ENCODE data around the gene ADTRP.

The ADTRP gene

GRCh38 chr6:11769811-11770545, 8.6 kb downstream of the ADTRP start:
- DNase-seq = no peak
- no peaks in the 10 kb centered on the region for H3K4me1 ChIP-seq (ENCODE audit: control insufficient read depth, insufficient read depth, low read length, poor library complexity, severe bottlenecking)
- H3K4me3 ChIP-seq (ENCODE audit: insufficient read depth, low read depth, low read length, poor library complexity, severe bottlenecking) = no peak overlapping the region
- H3K27ac ChIP-seq (ENCODE audit: insufficient read depth, low read length, poor library complexity, severe bottlenecking) = no peak overlapping the region
- no peaks in the 10 kb centered on the region for H3K9me3 ChIP-seq (ENCODE audit: control insufficient read depth, low read length)
- H3K27me3 ChIP-seq (replicated peaks; ENCODE audit: control insufficient read depth, insufficient read depth, low read length, poor library complexity, severe bottlenecking) = no peaks in the 10 kb centered on the region
- H3K36me3 ChIP-seq (ENCODE audit: control insufficient read depth, insufficient read depth, low read length) = no peaks in the 10 kb centered on the region

GRCh38 chr6:11769244-11769643, 9.4 kb downstream of the ADTRP start:
- no peak for DNase-seq
- Histone ChIP-seq H3K4me1 (ENCODE audit: control insufficient read depth, insufficient read depth, low read length, poor library complexity, severe bottlenecking) (no peaks in the 10 kb centered on the region), H3K27me3 (replicated peaks; ENCODE audit: control insufficient read depth, insufficient read depth, low read length, poor library complexity, severe bottlenecking) (no peaks in the 10 kb centered on the region), H3K4me3 (ENCODE audit: insufficient read depth, low read depth, low read length, poor library complexity, severe bottlenecking) (no peak overlapping the region), H3K36me3 (ENCODE audit: control insufficient read depth, insufficient read depth, low read length) (no peaks in the 10 kb centered on the region), H3K9me3 (ENCODE audit: control insufficient read depth, low read length) (no peaks in the 10 kb centered on the region), H3K27ac (ENCODE audit: insufficient read depth, low read length, poor library complexity, severe bottlenecking) (no peak overlapping the region)

DNA sequence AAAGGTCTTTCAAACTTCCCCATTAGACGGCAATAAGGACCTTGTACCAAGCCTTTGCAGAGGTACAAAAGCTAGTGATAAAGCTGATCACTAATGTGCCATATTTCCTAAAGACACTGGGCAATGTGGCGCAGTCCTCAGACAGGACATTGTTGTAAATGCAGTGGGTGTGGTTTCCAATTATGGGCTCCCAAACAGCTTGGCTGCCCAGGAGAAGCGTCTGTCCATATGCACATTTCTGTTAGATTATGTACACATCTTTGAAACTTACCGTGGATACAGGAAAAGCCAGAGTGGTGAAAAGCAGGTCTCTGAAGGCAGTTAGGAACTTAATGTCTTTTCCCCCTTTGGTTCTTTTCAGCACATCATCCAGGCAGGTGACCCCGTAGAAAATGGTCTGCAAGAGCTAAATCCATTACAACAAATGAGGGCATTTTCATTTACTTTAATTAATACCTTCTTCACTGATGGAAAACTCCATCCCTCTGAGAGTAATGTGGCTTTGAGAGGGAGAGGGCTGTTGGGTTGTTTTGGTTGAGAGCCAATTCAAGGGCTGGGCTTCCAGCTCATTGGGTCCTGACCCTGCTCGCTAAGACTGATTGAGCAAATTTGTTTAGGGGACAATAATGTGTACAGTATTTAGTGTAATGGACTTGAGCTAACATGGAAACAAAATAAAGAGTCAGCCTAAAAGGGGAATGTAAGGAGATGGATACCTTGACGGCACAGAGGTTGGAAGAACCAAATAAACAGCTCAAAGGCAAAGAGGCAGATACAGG, 10.4 kb downstream of the ADTRP start:
- no peaks in the 10 kb centered on the region for H3K4me1 ChIP-seq (ENCODE audit: control insufficient read depth, insufficient read depth, low read length, poor library complexity, severe bottlenecking)

GRCh38 chr6:11767458-11767857, 11.1 kb downstream of the ADTRP start:
- no peaks in the 10 kb centered on the region for H3K9me3 ChIP-seq (ENCODE audit: control insufficient read depth, low read length)
- H3K4me1 ChIP-seq (ENCODE audit: control insufficient read depth, insufficient read depth, low read length, poor library complexity, severe bottlenecking) = no peaks in the 10 kb centered on the region
- no peak overlapping the region for H3K4me3 ChIP-seq (ENCODE audit: insufficient read depth, low read depth, low read length, poor library complexity, severe bottlenecking)
- H3K27me3 ChIP-seq (replicated peaks; ENCODE audit: control insufficient read depth, insufficient read depth, low read length, poor library complexity, severe bottlenecking) = no peaks in the 10 kb centered on the region
- no peak for DNase-seq
- H3K36me3 ChIP-seq (ENCODE audit: control insufficient read depth, insufficient read depth, low read length) = no peaks in the 10 kb centered on the region
- H3K27ac ChIP-seq (ENCODE audit: insufficient read depth, low read length, poor library complexity, severe bottlenecking) = no peak overlapping the region

More for the DNA sequence above, 10.4 kb downstream of the ADTRP start:
- H3K27me3 ChIP-seq (replicated peaks; ENCODE audit: control insufficient read depth, insufficient read depth, low read length, poor library complexity, severe bottlenecking) = no peaks in the 10 kb centered on the region
- no peak overlapping the region for H3K4me3 ChIP-seq (ENCODE audit: insufficient read depth, low read depth, low read length, poor library complexity, severe bottlenecking)
- no peak overlapping the region for H3K27ac ChIP-seq (ENCODE audit: insufficient read depth, low read length, poor library complexity, severe bottlenecking)
- no peaks in the 10 kb centered on the region for H3K9me3 ChIP-seq (ENCODE audit: control insufficient read depth, low read length)
- no peak for DNase-seq
- H3K36me3 ChIP-seq (ENCODE audit: control insufficient read depth, insufficient read depth, low read length) = no peaks in the 10 kb centered on the region

DNA sequence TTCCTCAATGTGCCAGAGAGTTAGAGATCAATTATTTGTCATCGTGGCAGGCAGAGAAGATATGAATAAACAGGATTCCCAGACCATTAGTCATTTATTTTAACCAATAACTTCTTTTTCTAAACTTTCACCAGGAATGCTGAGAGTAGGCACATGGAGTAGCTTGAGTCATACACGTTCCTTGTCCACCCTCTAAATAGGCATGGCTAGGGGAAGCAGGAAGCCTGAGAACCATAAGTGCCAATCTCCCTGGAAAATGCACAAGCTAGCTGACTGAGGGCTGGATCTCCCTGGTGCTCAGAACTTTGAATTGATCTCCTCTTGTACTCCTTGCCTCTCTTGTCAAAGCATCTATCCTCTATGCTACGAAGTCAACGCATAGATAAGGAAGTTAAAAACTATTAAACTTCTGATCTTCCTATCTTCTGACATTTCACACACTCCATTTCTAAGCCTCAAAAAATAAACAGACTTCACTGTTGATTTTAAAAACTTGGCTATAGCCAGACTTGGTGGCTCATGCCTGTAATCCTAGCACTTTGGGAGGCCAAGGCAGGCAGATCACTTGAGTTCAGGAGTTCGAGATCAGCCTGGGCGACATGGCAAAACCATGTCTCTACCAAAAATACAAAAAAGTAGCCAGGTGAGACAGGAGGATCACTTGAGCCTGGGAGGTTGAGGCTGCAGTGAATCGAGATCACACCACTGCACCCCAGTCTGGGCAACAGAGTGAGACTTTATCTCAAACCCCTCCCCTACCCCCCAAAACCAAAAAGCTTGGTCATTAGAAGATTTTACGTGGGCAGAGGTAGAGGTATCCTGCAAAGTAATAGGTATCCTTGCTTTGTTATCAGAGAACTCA, 11.8 kb downstream of the ADTRP start:
- H3K4me1 ChIP-seq (ENCODE audit: control insufficient read depth, insufficient read depth, low read length, poor library complexity, severe bottlenecking) = no peaks in the 10 kb centered on the region
- H3K4me3 ChIP-seq (ENCODE audit: insufficient read depth, low read depth, low read length, poor library complexity, severe bottlenecking) = no peak overlapping the region
- no peaks in the 10 kb centered on the region for H3K36me3 ChIP-seq (ENCODE audit: control insufficient read depth, insufficient read depth, low read length)
- H3K27me3 ChIP-seq (replicated peaks; ENCODE audit: control insufficient read depth, insufficient read depth, low read length, poor library complexity, severe bottlenecking) = no peaks in the 10 kb centered on the region
- H3K27ac ChIP-seq (ENCODE audit: insufficient read depth, low read length, poor library complexity, severe bottlenecking) = no peak overlapping the region
- H3K9me3 ChIP-seq (ENCODE audit: control insufficient read depth, low read length) = no peaks in the 10 kb centered on the region
- DNase-seq = no peak

GRCh38 chr6:11766043-11766442, 12.6 kb downstream of the ADTRP start:
- H3K36me3 ChIP-seq (ENCODE audit: control insufficient read depth, insufficient read depth, low read length) = no peaks in the 10 kb centered on the region
- DNase-seq = no peak
- no peaks in the 10 kb centered on the region for H3K27me3 ChIP-seq (replicated peaks; ENCODE audit: control insufficient read depth, insufficient read depth, low read length, poor library complexity, severe bottlenecking)
- no peaks in the 10 kb centered on the region for H3K4me1 ChIP-seq (ENCODE audit: control insufficient read depth, insufficient read depth, low read length, poor library complexity, severe bottlenecking)
- H3K27ac ChIP-seq (ENCODE audit: insufficient read depth, low read length, poor library complexity, severe bottlenecking) = no peak overlapping the region
- no peaks in the 10 kb centered on the region for H3K9me3 ChIP-seq (ENCODE audit: control insufficient read depth, low read length)
- no peak overlapping the region for H3K4me3 ChIP-seq (ENCODE audit: insufficient read depth, low read depth, low read length, poor library complexity, severe bottlenecking)

- Histone ChIP-seq H3K27ac (ENCODE audit: insufficient read depth, low read length, poor library complexity, severe bottlenecking) (no peak overlapping the region), H3K9me3 (ENCODE audit: control insufficient read depth, low read length) (no peaks in the 10 kb centered on the region), H3K4me1 (ENCODE audit: control insufficient read depth, insufficient read depth, low read length, poor library complexity, severe bottlenecking) (no peaks in the 10 kb centered on the region), H3K4me3 (ENCODE audit: insufficient read depth, low read depth, low read length, poor library complexity, severe bottlenecking) (no peak overlapping the region), H3K27me3 (replicated peaks; ENCODE audit: control insufficient read depth, insufficient read depth, low read length, poor library complexity, severe bottlenecking) (no peaks in the 10 kb centered on the region), H3K36me3 (ENCODE audit: control insufficient read depth, insufficient read depth, low read length) (no peaks in the 10 kb centered on the region)
- DNase-seq = no peak
Observed at GRCh38 chr6:11764250-11764604, 14.4 kb downstream of the ADTRP start.

DNA sequence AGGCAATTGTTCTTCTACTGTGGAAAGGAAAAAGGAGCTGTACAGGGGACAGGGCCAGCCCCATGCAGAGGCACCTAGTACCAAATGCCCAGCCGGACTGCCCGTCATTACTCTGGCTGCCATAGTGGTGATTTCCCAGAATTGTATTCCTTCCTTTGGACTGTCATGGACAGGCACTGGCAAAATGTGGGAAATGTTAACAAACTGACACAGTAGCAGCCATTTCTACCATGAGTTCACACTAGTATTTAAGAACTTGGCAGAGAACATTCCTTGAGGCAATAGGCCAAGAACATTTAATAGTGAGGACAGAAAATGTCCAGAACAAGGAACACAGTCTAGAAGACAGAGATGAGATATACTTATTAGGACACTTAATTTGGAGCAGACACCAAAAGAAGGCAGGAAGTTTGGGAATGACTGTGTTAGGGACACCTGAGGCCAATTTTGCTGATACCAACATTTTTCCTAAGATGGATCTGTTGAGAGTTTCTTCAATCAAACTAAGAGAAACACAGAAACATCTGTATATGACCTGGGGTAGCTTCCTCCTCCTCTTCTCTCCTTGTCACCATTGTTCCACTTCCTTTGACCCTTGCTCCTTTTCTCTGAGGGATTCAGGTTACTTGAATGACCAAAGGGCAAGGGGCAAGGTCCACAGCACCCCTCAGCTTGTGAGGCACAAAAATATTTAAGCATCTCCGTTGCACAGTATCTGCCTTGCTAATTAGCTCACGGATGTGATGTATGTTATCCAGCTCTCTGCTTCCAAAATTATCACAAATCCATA, 14.9 kb downstream of the ADTRP start:
- no peaks in the 10 kb centered on the region for H3K27me3 ChIP-seq (replicated peaks; ENCODE audit: control insufficient read depth, insufficient read depth, low read length, poor library complexity, severe bottlenecking)
- H3K4me1 ChIP-seq (ENCODE audit: control insufficient read depth, insufficient read depth, low read length, poor library complexity, severe bottlenecking) = no peaks in the 10 kb centered on the region
- no peaks in the 10 kb centered on the region for H3K36me3 ChIP-seq (ENCODE audit: control insufficient read depth, insufficient read depth, low read length)
- H3K9me3 ChIP-seq (ENCODE audit: control insufficient read depth, low read length) = no peaks in the 10 kb centered on the region
- no peak overlapping the region for H3K27ac ChIP-seq (ENCODE audit: insufficient read depth, low read length, poor library complexity, severe bottlenecking)
- H3K4me3 ChIP-seq (ENCODE audit: insufficient read depth, low read depth, low read length, poor library complexity, severe bottlenecking) = no peak overlapping the region
- DNase-seq = no peak

DNA sequence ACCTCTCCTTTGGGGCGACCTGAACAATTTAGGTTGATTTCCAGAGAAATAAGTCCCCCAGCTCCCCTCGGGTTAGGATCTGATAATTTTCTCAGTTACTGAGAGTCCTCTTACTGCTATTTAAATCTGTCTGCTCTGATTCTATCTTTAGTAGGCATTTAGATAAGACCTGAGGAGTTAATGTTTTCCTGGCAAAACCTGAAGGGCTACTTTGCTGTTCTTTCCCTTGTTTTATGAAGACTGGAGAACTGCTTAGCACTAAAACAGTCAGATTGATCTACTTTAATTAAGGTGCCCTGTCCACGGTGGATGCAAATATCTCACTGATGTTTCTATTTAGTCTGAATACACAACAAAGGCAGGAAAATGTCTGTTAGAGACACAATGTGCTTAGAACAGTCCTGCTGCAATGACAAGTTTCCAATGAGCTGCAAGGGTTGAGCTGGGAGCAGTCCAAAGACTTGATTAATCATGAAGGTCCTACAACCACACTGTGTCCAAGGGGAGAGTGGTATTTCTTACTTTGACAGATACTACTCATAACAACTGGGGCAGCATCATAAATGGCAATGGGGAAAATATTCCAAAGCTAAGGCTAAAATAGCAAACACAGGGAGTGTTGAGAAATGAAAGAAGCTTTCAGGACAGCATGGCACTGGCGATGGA, 15.7 kb downstream of the ADTRP start:
- no peaks in the 10 kb centered on the region for H3K27me3 ChIP-seq (replicated peaks; ENCODE audit: control insufficient read depth, insufficient read depth, low read length, poor library complexity, severe bottlenecking)
- H3K36me3 ChIP-seq (ENCODE audit: control insufficient read depth, insufficient read depth, low read length) = no peaks in the 10 kb centered on the region
- no peak for DNase-seq
- no peaks in the 10 kb centered on the region for H3K9me3 ChIP-seq (ENCODE audit: control insufficient read depth, low read length)
- H3K4me1 ChIP-seq (ENCODE audit: control insufficient read depth, insufficient read depth, low read length, poor library complexity, severe bottlenecking) = no peaks in the 10 kb centered on the region
- no peak overlapping the region for H3K4me3 ChIP-seq (ENCODE audit: insufficient read depth, low read depth, low read length, poor library complexity, severe bottlenecking)
- H3K27ac ChIP-seq (ENCODE audit: insufficient read depth, low read length, poor library complexity, severe bottlenecking) = no peak overlapping the region
